K562 (cell line): Measurements from ENCODE around the gene TGDS. TPM values are rescaled to one million over a fixed set of nuclear protein-coding genes. Genes with fewer than 3 reads are reported as not detected.
A peak's percentile ranks its signal among the peaks of the same experiment; 100 is the strongest.

Experiments used
- CBFA2T2 ChIP-seq: fragments of 450-650 bp; conservative IDR thresholded peaks from 2 replicates; pipeline ENCODE4 v1.6.1; 2017; ENCODE audit warnings: mild to moderate bottlenecking
- DMBX1 ChIP-seq: fragments of 250-450 bp; sonication (Bioruptor Pico); IDR thresholded peaks from 2 replicates; pipeline ENCODE4 v1.8.0; 2022; ENCODE audit warnings: inconsistent platforms, mild to moderate bottlenecking, moderate library complexity, borderline replicate concordance
- ELF2 ChIP-seq: fragments of 250-450 bp; sonication (Bioruptor Pico); IDR thresholded peaks from 2 replicates; pipeline ENCODE4 v1.5.0; 2021; ENCODE audit warnings: mild to moderate bottlenecking
- GABPB1 ChIP-seq: sonication (generic); formaldehyde crosslinking; IDR thresholded peaks from 2 replicates; pipeline ENCODE4 v1.8.0; 2022; ENCODE audit warnings: mild to moderate bottlenecking, missing genetic modification reagents
- GTF2E2 ChIP-seq: fragments of 200-800 bp; sonication (Bioruptor generic); IDR thresholded peaks from 2 replicates; pipeline ENCODE4 v1.6.1; 2016; ENCODE audit warnings: missing genetic modification characterization, missing compliant biosample characterization
- HNRNPUL1 ChIP-seq: fragments of 200-400 bp; formaldehyde crosslinking; IDR thresholded peaks from 2 replicates; pipeline ENCODE4 v1.6.1; 2017; ENCODE audit warnings: low read length
- RBM14 ChIP-seq: fragments of 200-400 bp; formaldehyde crosslinking; IDR thresholded peaks from 2 replicates; pipeline ENCODE4 v1.6.1; 2018; ENCODE audit warnings: low read depth, mild to moderate bottlenecking, low read length, moderate library complexity, borderline replicate concordance; ENCODE audit not compliant: insufficient read depth
- SMAD2 ChIP-seq: fragments of 150-350 bp; IDR thresholded peaks from 2 replicates; pipeline ENCODE4 v1.6.1; 2014; ENCODE audit warnings: low read depth, mild to moderate bottlenecking, low read length
- TAL1 ChIP-seq: fragments of 450-650 bp; IDR thresholded peaks from 2 replicates; pipeline ENCODE4 v1.6.1; 2016; ENCODE audit warnings: mild to moderate bottlenecking
- TEAD2 ChIP-seq: fragments of 450-650 bp; IDR thresholded peaks from 2 replicates; pipeline ENCODE4 v1.6.1; 2016; ENCODE audit warnings: missing genetic modification characterization, control low read depth, missing compliant biosample characterization
- ZBTB1 ChIP-seq: sonication (generic); formaldehyde crosslinking; IDR thresholded peaks from 2 replicates; pipeline ENCODE4 v1.8.1; 2023; ENCODE audit warnings: missing genetic modification reagents, low read depth, mild to moderate bottlenecking, borderline replicate concordance
- ZFPM2 ChIP-seq: fragments of 250-450 bp; sonication (Bioruptor Pico); IDR thresholded peaks from 2 replicates; pipeline ENCODE4 v1.5.1; 2022; ENCODE audit warnings: mild to moderate bottlenecking
- ZNF324 ChIP-seq: fragments of 250-450 bp; sonication (Bioruptor Pico); IDR thresholded peaks from 2 replicates; pipeline ENCODE4 v1.4.0; 2020; ENCODE audit warnings: mild to moderate bottlenecking
- ZNF707 ChIP-seq: fragments of 250-450 bp; sonication (Bioruptor Pico); conservative IDR thresholded peaks from 2 replicates; pipeline ENCODE4 v1.8.0; 2022; ENCODE audit warnings: inconsistent platforms, mild to moderate bottlenecking, moderate library complexity
- ZSCAN29 ChIP-seq: fragments of 450-650 bp; IDR thresholded peaks from 2 replicates; pipeline ENCODE4 v1.6.1; 2017
- polyA plus RNA-seq, 8 experiments: library from polyadenylated mRNA; depleted of rRNA in 4 of 8; stranded (reverse) in 5 of 8; unstranded in 3 of 8; fragments of >200 nt; fragmentation: Nextera tagmentation in 2 of 8; fragmentation: Illumina TruSeq in 1 of 8; extraction: Ambion mirVana in 2 of 8; extraction: Trizol in 1 of 8; gene quantifications; 2 replicates each; pipeline versions ENCODE4 v1.2.1 to v1.2.3, GENCODE V29; 2011 to 2014; ENCODE audit warnings: inconsistent platforms in 1 of 8, missing spikeins in 1 of 8
- total RNA-seq, 7 experiments: library from RNA; depleted of rRNA in 6 of 7; stranded (reverse); fragments of >200 nt in 6 of 7; fragmentation: Illumina TruSeq in 2 of 7; extraction: Trizol in 2 of 7; gene quantifications; 2 replicates each; pipeline versions ENCODE4 v1.2.1 to v1.2.3, GENCODE V29; 2011 to 2021; ENCODE audit warnings: low replicate concordance in 1 of 7
- TF ChIP-seq, protein P1 (sequence below): fragments of 450-650 bp; IDR thresholded peaks from 2 replicates; pipeline ENCODE4 v1.6.1; 2016; ENCODE audit warnings: low read depth
- TF ChIP-seq, protein P2 (sequence below): fragments of 250-450 bp; sonication (Bioruptor Pico); IDR thresholded peaks from 2 replicates; pipeline ENCODE4 v1.5.0; 2020; ENCODE audit warnings: mild to moderate bottlenecking, borderline replicate concordance

The TGDS gene
- total and polyA plus RNA-seq, 9 of the 15 experiments (the other 6 are each of a cell fraction or from before 2014, with no cell fraction given), result 9.9 to 43.7 (median 21.4) TPM

GRCh38 chr13:94601446-94602431 lies 5.8 kb upstream of the TGDS start, which contains the start of gene GPR180 (continued):
- TF ChIP-seq, protein P1, sequence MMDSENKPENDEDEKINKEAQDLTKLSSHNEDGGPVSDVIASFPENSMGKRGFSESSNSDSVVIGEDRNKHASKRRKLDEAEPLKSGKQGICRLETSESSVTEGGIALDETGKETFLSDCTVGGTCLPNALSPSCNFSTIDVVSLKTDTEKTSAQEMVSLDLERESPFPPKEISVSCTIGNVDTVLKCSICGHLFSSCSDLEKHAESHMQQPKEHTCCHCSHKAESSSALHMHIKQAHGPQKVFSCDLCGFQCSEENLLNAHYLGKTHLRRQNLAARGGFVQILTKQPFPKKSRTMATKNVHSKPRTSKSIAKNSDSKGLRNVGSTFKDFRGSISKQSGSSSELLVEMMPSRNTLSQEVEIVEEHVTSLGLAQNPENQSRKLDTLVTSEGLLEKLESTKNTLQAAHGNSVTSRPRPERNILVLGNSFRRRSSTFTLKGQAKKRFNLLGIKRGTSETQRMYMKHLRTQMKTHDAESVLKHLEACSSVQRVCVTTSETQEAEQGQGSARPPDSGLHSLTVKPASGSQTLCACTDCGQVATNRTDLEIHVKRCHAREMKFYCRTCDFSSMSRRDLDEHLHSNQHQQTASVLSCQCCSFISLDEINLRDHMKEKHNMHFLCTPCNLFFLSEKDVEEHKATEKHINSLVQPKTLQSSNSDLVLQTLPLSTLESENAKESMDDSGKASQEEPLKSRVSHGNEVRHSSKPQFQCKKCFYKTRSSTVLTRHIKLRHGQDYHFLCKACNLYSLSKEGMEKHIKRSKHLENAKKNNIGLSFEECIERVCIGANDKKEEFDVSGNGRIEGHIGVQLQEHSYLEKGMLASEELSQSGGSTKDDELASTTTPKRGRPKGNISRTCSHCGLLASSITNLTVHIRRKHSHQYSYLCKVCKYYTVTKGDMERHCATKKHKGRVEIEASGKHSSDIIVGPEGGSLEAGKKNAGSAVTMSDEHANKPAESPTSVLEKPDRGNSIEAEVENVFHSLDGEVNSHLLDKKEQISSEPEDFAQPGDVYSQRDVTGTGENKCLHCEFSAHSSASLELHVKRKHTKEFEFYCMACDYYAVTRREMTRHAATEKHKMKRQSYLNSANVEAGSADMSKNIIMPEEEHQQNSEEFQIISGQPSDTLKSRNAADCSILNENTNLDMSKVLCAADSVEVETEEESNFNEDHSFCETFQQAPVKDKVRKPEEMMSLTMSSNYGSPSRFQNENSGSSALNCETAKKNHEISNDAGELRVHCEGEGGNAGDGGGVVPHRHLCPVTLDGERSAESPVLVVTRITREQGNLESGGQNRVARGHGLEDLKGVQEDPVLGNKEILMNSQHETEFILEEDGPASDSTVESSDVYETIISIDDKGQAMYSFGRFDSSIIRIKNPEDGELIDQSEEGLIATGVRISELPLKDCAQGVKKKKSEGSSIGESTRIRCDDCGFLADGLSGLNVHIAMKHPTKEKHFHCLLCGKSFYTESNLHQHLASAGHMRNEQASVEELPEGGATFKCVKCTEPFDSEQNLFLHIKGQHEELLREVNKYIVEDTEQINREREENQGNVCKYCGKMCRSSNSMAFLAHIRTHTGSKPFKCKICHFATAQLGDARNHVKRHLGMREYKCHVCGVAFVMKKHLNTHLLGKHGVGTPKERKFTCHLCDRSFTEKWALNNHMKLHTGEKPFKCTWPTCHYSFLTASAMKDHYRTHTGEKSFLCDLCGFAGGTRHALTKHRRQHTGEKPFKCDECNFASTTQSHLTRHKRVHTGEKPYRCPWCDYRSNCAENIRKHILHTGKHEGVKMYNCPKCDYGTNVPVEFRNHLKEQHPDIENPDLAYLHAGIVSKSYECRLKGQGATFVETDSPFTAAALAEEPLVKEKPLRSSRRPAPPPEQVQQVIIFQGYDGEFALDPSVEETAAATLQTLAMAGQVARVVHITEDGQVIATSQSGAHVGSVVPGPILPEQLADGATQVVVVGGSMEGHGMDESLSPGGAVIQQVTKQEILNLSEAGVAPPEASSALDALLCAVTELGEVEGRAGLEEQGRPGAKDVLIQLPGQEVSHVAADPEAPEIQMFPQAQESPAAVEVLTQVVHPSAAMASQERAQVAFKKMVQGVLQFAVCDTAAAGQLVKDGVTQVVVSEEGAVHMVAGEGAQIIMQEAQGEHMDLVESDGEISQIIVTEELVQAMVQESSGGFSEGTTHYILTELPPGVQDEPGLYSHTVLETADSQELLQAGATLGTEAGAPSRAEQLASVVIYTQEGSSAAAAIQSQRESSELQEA, result no peak
- TF ChIP-seq TAL1, result no peak
- TF ChIP-seq, protein P2, sequence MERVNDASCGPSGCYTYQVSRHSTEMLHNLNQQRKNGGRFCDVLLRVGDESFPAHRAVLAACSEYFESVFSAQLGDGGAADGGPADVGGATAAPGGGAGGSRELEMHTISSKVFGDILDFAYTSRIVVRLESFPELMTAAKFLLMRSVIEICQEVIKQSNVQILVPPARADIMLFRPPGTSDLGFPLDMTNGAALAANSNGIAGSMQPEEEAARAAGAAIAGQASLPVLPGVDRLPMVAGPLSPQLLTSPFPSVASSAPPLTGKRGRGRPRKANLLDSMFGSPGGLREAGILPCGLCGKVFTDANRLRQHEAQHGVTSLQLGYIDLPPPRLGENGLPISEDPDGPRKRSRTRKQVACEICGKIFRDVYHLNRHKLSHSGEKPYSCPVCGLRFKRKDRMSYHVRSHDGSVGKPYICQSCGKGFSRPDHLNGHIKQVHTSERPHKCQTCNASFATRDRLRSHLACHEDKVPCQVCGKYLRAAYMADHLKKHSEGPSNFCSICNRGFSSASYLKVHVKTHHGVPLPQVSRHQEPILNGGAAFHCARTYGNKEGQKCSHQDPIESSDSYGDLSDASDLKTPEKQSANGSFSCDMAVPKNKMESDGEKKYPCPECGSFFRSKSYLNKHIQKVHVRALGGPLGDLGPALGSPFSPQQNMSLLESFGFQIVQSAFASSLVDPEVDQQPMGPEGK (CRISPR knock-in tag), result no peak
- no peak; the same call in 1 of the 2 replicates for TF ChIP-seq ZBTB1 (CRISPR knock-in tag)
- no peak for TF ChIP-seq ZFPM2 (CRISPR knock-in tag)
- TF ChIP-seq ZNF707, result no peak
- TF ChIP-seq HNRNPUL1, result no peak
- TF ChIP-seq TEAD2, result no peak
- TF ChIP-seq GTF2E2 (tag), result no peak
- TF ChIP-seq GABPB1 (CRISPR knock-in tag), result peak; percentile 67; the same call in 1 of the 2 replicates
- TF ChIP-seq SMAD2, result no peak
- TF ChIP-seq RBM14, result no peak
- no peak for TF ChIP-seq DMBX1 (CRISPR knock-in tag)
- no peak for TF ChIP-seq ZSCAN29
- TF ChIP-seq ZNF324 (CRISPR knock-in tag), result no peak
- no peak for TF ChIP-seq CBFA2T2
- TF ChIP-seq ELF2 (CRISPR knock-in tag), result no peak
